Measurements from ENCODE around the gene VAMP2.

DNA sequence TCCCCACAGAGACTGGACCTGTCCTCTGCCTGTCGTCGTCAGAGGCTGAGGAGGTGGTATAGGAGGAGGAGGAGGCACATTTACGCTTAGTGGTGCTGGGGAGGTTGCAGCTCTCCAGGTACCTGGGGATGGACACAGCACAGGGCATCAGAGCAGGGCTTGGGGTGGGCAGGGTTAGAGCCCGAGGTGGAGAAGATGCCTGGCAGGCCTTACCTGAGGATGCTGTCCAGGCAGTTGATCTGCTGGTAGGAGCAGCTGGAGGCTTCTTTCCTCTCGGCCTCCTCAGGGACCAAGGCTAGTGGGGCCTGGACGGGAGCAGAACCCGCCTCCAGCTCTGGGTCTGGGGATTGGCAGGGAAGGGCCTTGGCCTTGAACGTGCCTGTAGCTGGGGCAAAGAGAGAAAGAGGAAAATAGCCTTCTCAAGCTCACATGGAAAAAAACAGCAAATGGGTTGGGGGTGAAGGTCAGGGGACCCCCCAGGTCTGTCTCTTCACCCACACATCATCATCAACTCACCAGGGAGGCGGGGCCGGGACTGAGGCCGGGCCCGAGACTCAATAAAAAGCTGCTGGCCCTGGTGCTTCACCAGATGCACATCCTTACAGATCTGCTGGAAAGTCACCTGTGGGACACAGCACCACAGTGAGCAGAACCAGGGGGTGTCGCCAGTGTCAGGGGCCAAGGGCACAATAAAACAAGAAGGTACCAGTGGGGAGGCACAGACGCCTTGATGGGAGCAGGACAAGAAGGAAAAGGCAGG lies 16.2 kb downstream of the VAMP2 start:
- TF ChIP-seq, protein P1, sequence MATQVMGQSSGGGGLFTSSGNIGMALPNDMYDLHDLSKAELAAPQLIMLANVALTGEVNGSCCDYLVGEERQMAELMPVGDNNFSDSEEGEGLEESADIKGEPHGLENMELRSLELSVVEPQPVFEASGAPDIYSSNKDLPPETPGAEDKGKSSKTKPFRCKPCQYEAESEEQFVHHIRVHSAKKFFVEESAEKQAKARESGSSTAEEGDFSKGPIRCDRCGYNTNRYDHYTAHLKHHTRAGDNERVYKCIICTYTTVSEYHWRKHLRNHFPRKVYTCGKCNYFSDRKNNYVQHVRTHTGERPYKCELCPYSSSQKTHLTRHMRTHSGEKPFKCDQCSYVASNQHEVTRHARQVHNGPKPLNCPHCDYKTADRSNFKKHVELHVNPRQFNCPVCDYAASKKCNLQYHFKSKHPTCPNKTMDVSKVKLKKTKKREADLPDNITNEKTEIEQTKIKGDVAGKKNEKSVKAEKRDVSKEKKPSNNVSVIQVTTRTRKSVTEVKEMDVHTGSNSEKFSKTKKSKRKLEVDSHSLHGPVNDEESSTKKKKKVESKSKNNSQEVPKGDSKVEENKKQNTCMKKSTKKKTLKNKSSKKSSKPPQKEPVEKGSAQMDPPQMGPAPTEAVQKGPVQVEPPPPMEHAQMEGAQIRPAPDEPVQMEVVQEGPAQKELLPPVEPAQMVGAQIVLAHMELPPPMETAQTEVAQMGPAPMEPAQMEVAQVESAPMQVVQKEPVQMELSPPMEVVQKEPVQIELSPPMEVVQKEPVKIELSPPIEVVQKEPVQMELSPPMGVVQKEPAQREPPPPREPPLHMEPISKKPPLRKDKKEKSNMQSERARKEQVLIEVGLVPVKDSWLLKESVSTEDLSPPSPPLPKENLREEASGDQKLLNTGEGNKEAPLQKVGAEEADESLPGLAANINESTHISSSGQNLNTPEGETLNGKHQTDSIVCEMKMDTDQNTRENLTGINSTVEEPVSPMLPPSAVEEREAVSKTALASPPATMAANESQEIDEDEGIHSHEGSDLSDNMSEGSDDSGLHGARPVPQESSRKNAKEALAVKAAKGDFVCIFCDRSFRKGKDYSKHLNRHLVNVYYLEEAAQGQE (IDR thresholded peaks at IDR 0.05; ENCODE audit: low read depth, low read length) = no peak
- TF ChIP-seq, protein P2, sequence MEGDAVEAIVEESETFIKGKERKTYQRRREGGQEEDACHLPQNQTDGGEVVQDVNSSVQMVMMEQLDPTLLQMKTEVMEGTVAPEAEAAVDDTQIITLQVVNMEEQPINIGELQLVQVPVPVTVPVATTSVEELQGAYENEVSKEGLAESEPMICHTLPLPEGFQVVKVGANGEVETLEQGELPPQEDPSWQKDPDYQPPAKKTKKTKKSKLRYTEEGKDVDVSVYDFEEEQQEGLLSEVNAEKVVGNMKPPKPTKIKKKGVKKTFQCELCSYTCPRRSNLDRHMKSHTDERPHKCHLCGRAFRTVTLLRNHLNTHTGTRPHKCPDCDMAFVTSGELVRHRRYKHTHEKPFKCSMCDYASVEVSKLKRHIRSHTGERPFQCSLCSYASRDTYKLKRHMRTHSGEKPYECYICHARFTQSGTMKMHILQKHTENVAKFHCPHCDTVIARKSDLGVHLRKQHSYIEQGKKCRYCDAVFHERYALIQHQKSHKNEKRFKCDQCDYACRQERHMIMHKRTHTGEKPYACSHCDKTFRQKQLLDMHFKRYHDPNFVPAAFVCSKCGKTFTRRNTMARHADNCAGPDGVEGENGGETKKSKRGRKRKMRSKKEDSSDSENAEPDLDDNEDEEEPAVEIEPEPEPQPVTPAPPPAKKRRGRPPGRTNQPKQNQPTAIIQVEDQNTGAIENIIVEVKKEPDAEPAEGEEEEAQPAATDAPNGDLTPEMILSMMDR (IDR thresholded peaks at IDR 0.05 in 2 of 3, conservative IDR thresholded peaks at IDR 0.05 in 1 of 3; ENCODE audit: control insufficient read depth in 2 of 3, extremely low read depth in 1 of 3, insufficient read depth in 1 of 3, low read depth in 3 of 3, low read length in 3 of 3) = no peak
- TF ChIP-seq FOXM1 (IDR thresholded peaks at IDR 0.05; ENCODE audit: low read depth, low read length) = no peak
- TF ChIP-seq NR2C2 (IDR thresholded peaks at IDR 0.05; ENCODE audit: borderline replicate concordance, control insufficient read depth, insufficient read length, low read depth) = no peak
- TF ChIP-seq ZNF384 (IDR thresholded peaks at IDR 0.05; ENCODE audit: borderline replicate concordance, low read depth, low read length) = no peak
- no peak for TF ChIP-seq SUZ12 (IDR thresholded peaks at IDR 0.05; ENCODE audit: unreplicated experiment)
- no peak for TF ChIP-seq ZNF274 (IDR thresholded peaks at IDR 0.05; ENCODE audit: insufficient read depth, insufficient read length)
- TF ChIP-seq ZZZ3 (IDR thresholded peaks at IDR 0.05; ENCODE audit: control insufficient read depth, insufficient read length, low read depth) = no peak
- no peak for TF ChIP-seq MYB (IDR thresholded peaks at IDR 0.05; ENCODE audit: borderline replicate concordance, low read depth, low read length)
- no peak for TF ChIP-seq POLR2AphosphoS5 (IDR thresholded peaks at IDR 0.05; ENCODE audit: low read length)
- TF ChIP-seq SIX5 (IDR thresholded peaks at IDR 0.05; ENCODE audit: low read depth, low read length, severe bottlenecking) = no peak

Data from GM12878 (cell line).